ENCODE measurements around the gene G0S2.

- TF ChIP-seq CTCF (IDR thresholded peaks at IDR 0.05), result no peak
- peak in 1 of 3 donors; percentile 50 for TF ChIP-seq POLR2AphosphoS5 (IDR thresholded peaks at IDR 0.05)
- TF ChIP-seq POLR2A (IDR thresholded peaks at IDR 0.05), result no peak
- TF ChIP-seq EP300 (IDR thresholded peaks at IDR 0.05; ENCODE audit: low read depth), result no peak
Observed at GRCh38 chr1:209642816-209643215, 32.4 kb upstream of the G0S2 start.

Measured in transverse colon (tissue), 4 donors.